GM06990 (cell line): ENCODE data around the gene EXD3.

ENCODE experiments used
- DNase-seq: peaks from one replicate; pipeline ENCODE4 v3.0.0-alpha.2; 2011; ENCODE audit not compliant: insufficient read length; ENCODE audit errors: extremely low read depth
- H3K27me3 ChIP-seq: replicated peaks from 2 replicates; pipeline ENCODE4 v1.6.0; 2011; ENCODE audit warnings: low read length; ENCODE audit not compliant: control insufficient read depth, insufficient read depth
- H3K36me3 ChIP-seq: 2 replicates; pipeline ENCODE4 v1.5.1; 2011; ENCODE audit warnings: low read length; ENCODE audit not compliant: control insufficient read depth, insufficient read depth
- H3K4me3 ChIP-seq: replicated peaks from 2 replicates; pipeline ENCODE4 v1.5.1; 2011; ENCODE audit warnings: low read depth, mild to moderate bottlenecking, control low read depth, low read length
- CTCF ChIP-seq: IDR thresholded peaks from 2 replicates; pipeline ENCODE4 v1.5.1; 2011; ENCODE audit warnings: low read length, control low read depth, mild to moderate bottlenecking, inconsistent platforms; ENCODE audit not compliant: insufficient read depth, poor library complexity, severe bottlenecking

EXD3 gene

GRCh38 chr9:137447722-137448601 lies 25.0 kb upstream of the EXD3 start:
- no peaks in the 10 kb centered on the region for H3K27me3 ChIP-seq
- H3K36me3 ChIP-seq, result peaks cover 4% of the 10 kb centered on the region
- TF ChIP-seq CTCF, result no peak
- DNase-seq, result peak; percentile 16
- no peak overlapping the region for H3K4me3 ChIP-seq

- DNase-seq, result peak; percentile 16
- Histone ChIP-seq H3K4me3 (no peak overlapping the region), H3K36me3 (no peaks in the 10 kb centered on the region; the same call in 1 of the 2 replicates), H3K27me3 (no peaks in the 10 kb centered on the region)
- no peak for TF ChIP-seq CTCF
Measured at GRCh38 chr9:137446851-137447471, 24.0 kb upstream of the EXD3 start.

- Histone ChIP-seq H3K27me3 (no peaks in the 10 kb centered on the region), H3K36me3 (no peaks in the 10 kb centered on the region; the same call in 1 of the 2 replicates), H3K4me3 (no peak overlapping the region)
- no peak for TF ChIP-seq CTCF
- DNase-seq, result peak; percentile 30
Measured at GRCh38 chr9:137445930-137446431, 23.0 kb upstream of the EXD3 start.

DNA sequence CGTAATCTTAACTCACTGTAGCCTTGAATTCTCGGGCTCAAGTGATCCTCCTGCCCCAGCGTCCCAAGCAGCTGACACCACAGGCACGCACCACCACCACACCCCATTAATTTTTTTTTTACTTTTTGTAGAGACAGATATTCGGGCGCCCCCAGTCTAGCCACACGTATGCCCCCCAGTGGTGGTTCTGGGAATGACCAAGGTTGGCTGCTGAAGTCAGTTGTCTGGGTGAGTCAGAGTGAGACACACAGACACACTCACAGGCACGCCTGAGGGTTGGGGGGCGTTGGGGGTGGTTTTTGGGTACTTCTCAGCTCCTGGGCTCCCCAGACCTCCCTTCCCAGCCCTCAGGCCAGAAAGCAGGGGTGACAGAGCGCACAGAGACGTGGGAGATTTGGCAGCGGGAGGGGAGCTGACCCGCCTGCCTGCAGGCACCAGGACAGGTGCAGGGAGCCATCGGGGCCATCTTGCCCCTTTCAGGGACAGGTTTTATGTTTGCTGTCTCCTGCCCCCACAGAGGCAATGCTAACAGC lies 22.4 kb upstream of the EXD3 start:
- peak; percentile 76 for DNase-seq

More for the DNA sequence above, 22.4 kb upstream of the EXD3 start:
- no peaks in the 10 kb centered on the region for H3K27me3 ChIP-seq
- H3K4me3 ChIP-seq, result no peak overlapping the region; the same call in 1 of the 2 replicates
- H3K36me3 ChIP-seq, result no peaks in the 10 kb centered on the region; the same call in 1 of the 2 replicates
- peak; percentile 91 for TF ChIP-seq CTCF
